Measurements from ENCODE around the gene CACNA1D. TPM values are rescaled to one million over a fixed set of nuclear protein-coding genes. Genes with fewer than 3 reads are reported as not detected.

Gene CACNA1D
- polyA plus RNA-seq, 1 donor (not counting 4 experiments of a cell fraction or from before 2014, with no cell fraction given) = 0.20 TPM

GRCh38 chr3:53682807-53683206, 188.4 kb downstream of the CACNA1D start:
- H3K79me2 ChIP-seq (ENCODE audit: control insufficient read depth, insufficient read depth, low read length) = no peaks in the 10 kb centered on the region
- H3K36me3 ChIP-seq (ENCODE audit: control insufficient read depth in 2 of 2, extremely low read depth in 1 of 2, insufficient read depth in 2 of 2, low read length in 2 of 2) = no peaks in the 10 kb centered on the region
- dilution Hi-C loops (cut with MboI; ENCODE audit: extremely low pct_ligation_motif_present, low sequenced_read_pairs) = no loop called here
- FAIRE-seq (no peak), DNase-seq (ENCODE audit: low read depth, low spot score) (no peak)
- H3K4me3 ChIP-seq (ENCODE audit: control insufficient read depth in 2 of 3, extremely low read depth in 1 of 3, insufficient read depth in 2 of 3, low read depth in 1 of 3, low read length in 3 of 3) = no peak overlapping the region
- H3K4me2 ChIP-seq (ENCODE audit: control insufficient read depth, extremely low read depth, insufficient read depth, low read depth, low read length) = no peak overlapping the region
- H4K20me1 ChIP-seq (ENCODE audit: control insufficient read depth, extremely low read depth, insufficient read depth, low read length) = no peaks in the 10 kb centered on the region
- no peaks in the 10 kb centered on the region for H3K9me3 ChIP-seq (ENCODE audit: control insufficient read depth, low read depth, low read length)
- no peak overlapping the region for H2AFZ ChIP-seq (ENCODE audit: control insufficient read depth, low read length)
- H3K9ac ChIP-seq (ENCODE audit: control insufficient read depth, extremely low read depth, insufficient read depth, low read length) = no peak overlapping the region
- no peak for TF ChIP-seq EZH2 (IDR thresholded peaks at IDR 0.05; ENCODE audit: low read length)
- no peak for TF ChIP-seq CTCF (optimal IDR thresholded peaks at IDR 0.05 in 1 of 3, IDR thresholded peaks at IDR 0.05 in 1 of 3, conservative IDR thresholded peaks at IDR 0.05 in 1 of 3; ENCODE audit: extremely low read depth in 1 of 3, insufficient read depth in 2 of 3, low read length in 3 of 3)
- no peaks in the 10 kb centered on the region for H3K9me1 ChIP-seq (ENCODE audit: control insufficient read depth, extremely low read depth, insufficient read depth, low read length)
- H3K4me1 ChIP-seq (ENCODE audit: control insufficient read depth, extremely low read depth, insufficient read depth, low read length) = no peaks in the 10 kb centered on the region
- no peak overlapping the region for H3K27ac ChIP-seq (ENCODE audit: control insufficient read depth, insufficient read depth, low read length)
- H3K27me3 ChIP-seq (ENCODE audit: control insufficient read depth, extremely low read depth, insufficient read depth, low read length) = peaks cover 3% of the 10 kb centered on the region

GRCh38 chr3:53688066-53688465, 193.7 kb downstream of the CACNA1D start:
- Histone ChIP-seq H3K9me1 (ENCODE audit: control insufficient read depth, extremely low read depth, insufficient read depth, low read length) (no peaks in the 10 kb centered on the region), H3K4me2 (ENCODE audit: control insufficient read depth, extremely low read depth, insufficient read depth, low read depth, low read length) (no peak overlapping the region), H3K9me3 (ENCODE audit: control insufficient read depth, low read depth, low read length) (no peaks in the 10 kb centered on the region), H3K27me3 (ENCODE audit: control insufficient read depth, extremely low read depth, insufficient read depth, low read length) (no peaks in the 10 kb centered on the region), H3K9ac (ENCODE audit: control insufficient read depth, extremely low read depth, insufficient read depth, low read length) (no peak overlapping the region), H4K20me1 (ENCODE audit: control insufficient read depth, extremely low read depth, insufficient read depth, low read length) (no peaks in the 10 kb centered on the region), H3K4me3 (ENCODE audit: control insufficient read depth in 2 of 3, extremely low read depth in 1 of 3, insufficient read depth in 2 of 3, low read depth in 1 of 3, low read length in 3 of 3) (no peak overlapping the region), H2AFZ (ENCODE audit: control insufficient read depth, low read length) (no peak overlapping the region), H3K79me2 (ENCODE audit: control insufficient read depth, insufficient read depth, low read length) (no peaks in the 10 kb centered on the region), H3K36me3 (ENCODE audit: control insufficient read depth in 2 of 2, extremely low read depth in 1 of 2, insufficient read depth in 2 of 2, low read length in 2 of 2) (no peaks in the 10 kb centered on the region), H3K4me1 (ENCODE audit: control insufficient read depth, extremely low read depth, insufficient read depth, low read length) (no peaks in the 10 kb centered on the region), H3K27ac (ENCODE audit: control insufficient read depth, insufficient read depth, low read length) (no peak overlapping the region)
- TF ChIP-seq EZH2 (IDR thresholded peaks at IDR 0.05; ENCODE audit: low read length) (no peak), CTCF (optimal IDR thresholded peaks at IDR 0.05 in 1 of 3, IDR thresholded peaks at IDR 0.05 in 1 of 3, conservative IDR thresholded peaks at IDR 0.05 in 1 of 3; ENCODE audit: extremely low read depth in 1 of 3, insufficient read depth in 2 of 3, low read length in 3 of 3) (no peak)
- no peak for DNase-seq (ENCODE audit: low read depth, low spot score)
- dilution Hi-C loops (cut with MboI; ENCODE audit: extremely low pct_ligation_motif_present, low sequenced_read_pairs) = no loop called here
- FAIRE-seq = no peak
